Measurements from ENCODE around the gene GSTO2.

Gene GSTO2

DNA sequence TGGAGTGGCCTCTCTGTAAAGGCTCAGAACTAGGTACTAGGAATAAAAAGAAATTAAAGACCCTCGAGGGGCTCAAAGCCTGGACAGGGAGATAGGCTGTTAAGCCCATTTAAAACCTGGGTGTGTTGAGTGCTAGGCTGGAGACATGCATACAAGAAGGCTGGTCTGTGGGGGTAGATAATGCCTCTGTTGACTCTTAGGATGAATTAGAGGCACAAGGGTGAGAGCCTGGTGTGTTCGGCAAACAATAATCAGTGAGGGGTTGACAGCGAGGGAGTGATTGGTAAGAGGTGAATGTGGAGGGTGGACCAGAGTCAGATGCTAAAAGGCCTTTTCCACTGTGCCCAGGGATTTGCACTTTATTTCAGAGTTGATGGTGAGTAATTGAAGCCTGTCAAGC lies 12.7 kb downstream of the GSTO2 start:
- no peak for DNase-seq (ENCODE audit: low read depth)

DNA sequence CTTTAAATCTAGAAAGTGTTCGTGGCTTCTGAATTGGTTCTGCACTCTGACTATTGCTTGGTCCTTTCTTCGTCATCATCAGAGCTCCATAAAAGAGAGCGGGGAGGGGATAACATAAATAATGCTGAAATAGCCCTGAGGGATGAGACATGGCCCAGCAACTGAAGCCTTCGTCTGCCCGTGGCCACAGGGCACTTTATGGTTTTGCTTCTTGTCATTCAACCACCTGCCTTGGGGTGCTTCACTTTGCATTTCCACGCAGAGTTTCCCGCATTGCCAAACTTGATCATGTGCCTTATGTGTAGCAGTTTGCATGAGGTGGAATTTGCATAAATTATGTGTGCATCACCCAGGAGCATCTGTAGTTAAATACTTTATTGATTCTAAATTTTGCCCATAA lies 15.9 kb downstream of the GSTO2 start:
- no peak for DNase-seq (ENCODE audit: low read depth)

DNA sequence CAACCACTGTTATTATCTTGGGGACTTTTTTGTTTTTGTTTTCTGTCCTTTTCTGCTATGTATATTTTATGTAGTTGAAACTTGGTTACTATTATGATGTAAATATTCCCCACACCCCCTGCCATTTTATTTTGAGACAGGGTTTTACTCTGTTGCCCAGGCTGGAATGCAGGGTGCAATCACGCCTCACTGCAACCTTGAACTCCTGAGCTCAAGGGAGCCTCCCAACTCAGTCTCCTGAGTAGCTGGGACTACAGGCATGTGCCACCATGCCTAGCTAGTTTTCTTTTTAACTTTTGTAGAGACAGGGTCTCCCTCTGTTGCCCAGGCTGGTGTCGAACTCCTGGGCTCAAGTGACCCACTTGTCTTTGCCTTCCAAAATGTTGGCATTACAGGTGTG lies 18.0 kb downstream of the GSTO2 start:
- no peak for DNase-seq (ENCODE audit: low read depth)

DNA sequence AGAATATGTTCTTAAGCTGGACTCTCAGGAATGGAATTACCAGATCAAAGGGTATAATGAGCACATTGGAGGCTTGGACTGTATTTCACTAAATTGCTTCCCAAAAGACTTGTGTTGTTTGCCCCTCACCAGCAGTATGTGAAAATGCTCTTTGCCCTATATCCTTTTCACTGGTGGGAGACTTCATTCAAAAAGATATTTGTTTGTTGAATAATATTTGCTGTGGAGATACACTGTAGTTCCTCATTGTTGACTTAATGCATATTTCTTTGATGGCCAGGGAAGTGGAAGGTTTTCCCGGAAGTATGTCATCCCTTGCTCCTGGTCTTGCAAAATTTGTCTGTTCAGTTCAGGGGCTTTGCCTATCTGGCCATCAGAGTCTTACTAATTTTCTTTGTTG lies 19.4 kb downstream of the GSTO2 start:
- DNase-seq (ENCODE audit: low read depth): no peak

DNA sequence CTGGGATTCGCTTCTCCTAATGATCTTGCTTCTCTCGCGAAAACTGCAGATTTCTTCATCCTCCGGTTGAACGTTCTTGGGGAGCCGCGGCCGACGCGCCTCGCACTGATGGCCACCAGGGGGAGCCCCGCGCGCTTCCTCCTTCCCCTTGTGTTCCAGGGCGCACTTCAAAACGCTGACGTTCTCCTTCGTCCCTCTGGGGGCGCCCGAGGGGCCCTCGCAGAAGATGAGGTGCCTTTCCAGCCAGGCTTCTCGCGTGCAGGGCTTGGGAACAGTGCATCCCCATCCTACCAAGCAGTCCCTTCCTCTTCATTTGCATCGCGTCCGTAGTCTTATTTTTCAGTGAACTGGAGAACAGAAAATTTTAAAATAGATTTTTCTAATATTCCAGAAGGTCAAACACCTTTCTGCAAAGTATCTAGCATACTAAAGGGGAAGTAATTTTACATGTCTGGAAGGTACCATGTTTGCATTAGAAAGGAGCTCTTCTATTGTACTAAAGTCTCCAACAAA lies 22.5 kb downstream of the GSTO2 start:
- DNase-seq (ENCODE audit: low read depth): peak; percentile 76

DNA sequence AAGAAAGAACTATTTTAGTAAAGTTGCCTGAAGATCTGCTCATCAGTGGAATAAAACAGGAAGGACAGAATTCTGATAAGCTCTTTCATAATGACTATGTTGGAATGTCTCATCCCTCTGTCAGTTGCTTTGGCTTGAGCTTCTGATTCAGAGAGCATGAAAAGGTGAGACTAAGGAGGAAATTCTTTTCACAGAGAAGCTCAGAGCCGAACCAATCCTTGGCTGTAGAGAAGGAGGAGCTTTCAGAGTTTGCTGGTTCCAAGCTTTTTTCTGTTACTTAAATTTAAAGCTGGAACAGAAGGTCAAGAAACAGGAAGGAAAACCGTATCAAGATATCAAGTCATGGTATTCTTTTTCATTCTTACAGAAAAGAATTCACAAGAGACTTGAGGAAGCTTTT lies 24.0 kb downstream of the GSTO2 start:
- no peak for DNase-seq (ENCODE audit: low read depth)

DNA sequence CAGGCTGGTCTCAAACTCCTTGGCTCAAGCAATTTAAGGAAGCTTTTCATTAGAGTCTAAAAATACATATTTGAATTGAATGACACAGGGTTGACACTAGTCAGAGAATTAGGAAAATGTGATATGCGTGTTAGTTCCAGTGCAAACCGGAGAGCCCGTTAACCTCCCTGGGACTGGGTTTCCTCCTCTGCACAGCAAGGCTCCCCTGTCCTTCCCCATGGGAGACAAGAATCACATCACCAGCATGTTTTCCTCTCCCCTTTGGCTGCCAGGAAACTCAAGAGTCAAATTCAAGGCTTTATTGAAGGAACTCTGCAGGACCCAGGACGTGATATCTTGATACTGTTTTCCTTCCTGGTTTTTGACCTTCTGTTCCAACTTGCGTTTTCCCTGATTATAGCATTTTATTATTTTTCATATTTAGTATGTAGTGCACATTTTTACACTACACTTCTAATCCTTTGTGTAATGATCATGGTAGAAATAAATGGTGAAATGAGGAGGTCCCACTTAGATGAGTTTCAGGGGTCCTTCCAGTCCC lies 24.9 kb downstream of the GSTO2 start:
- no peak for DNase-seq (ENCODE audit: low read depth)

DNA sequence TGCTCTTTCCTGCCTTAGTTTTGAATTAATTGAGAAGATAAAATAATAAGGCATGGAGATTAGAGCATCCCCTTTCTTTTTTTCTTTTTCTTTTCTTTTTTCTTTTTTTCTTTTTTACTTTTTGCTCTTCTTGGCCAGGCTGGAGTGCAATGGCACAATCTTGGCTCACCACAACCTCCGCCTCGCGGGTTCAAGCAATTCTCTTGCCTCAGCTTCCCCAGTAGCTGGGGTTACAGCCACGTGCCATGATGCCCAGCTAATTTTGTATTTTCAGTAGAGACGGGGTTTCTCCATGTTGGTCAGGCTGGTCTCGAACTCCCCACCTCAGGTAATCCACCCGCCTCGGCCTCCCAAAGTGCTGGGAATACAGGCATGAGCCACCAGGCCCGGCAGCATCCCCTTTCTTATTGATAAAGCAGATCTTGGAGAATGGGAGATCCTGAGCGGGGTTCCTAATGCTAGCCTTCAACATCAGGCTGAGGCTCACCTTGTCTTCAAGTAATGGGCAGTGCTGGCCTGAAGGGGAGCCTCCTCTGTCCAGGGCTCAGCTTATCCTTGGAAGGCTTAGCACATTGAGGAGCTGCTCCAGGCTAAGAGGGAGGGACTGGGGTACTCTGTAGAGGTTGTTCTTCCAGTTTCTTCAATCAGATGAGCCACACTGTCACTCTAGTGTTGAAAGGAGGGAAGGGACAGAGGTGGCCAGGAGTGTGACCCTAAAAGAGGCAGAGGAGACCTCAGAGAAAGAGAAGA lies 27.9 kb downstream of the GSTO2 start:
- no peak for DNase-seq (ENCODE audit: low read depth)

DNA sequence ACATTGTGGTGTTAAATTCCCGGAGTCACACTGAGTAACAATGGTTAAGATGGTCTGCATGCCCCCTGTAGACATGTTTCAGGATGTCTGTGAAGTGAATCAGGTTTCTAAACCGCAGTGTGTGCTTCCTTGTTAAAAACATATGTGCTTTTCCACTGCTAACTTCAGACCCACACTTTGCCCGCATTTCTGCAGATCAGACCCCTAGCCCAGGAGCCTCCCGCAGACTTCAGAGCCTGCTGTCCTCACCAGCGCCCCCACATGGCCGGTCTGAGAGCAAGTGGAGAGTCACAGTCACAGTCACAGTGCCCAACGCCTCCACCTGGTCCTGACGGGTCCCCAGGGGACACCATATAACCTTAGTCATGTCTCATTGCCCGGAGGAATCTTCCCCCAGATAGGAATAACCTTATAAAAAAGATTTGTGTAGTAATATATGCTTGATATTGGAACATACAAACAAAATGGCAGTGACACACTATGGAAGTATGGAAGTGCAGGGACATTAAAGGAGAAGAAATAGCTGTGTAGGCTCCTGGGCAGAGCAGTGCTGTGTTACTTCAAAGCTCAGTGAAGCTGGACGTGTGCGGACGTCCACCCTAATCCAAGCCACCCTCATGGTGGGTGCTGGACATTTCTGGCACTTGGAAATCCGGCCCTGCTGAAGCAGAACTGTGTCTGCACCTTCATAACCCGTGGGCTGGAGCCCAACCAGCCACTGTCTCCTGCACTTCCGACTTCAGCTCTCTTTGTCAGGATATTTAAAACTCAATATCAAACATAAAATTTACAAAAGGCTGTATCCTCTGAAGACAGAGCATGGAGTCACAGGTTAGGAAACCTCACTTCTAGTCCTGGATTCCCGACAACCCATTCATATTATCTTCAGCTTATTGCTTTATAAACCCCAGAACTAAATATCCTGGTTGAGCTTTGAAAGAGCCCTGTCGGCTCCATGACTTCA lies 29.0 kb downstream of the GSTO2 start:
- no peak for DNase-seq (ENCODE audit: low read depth)

DNA sequence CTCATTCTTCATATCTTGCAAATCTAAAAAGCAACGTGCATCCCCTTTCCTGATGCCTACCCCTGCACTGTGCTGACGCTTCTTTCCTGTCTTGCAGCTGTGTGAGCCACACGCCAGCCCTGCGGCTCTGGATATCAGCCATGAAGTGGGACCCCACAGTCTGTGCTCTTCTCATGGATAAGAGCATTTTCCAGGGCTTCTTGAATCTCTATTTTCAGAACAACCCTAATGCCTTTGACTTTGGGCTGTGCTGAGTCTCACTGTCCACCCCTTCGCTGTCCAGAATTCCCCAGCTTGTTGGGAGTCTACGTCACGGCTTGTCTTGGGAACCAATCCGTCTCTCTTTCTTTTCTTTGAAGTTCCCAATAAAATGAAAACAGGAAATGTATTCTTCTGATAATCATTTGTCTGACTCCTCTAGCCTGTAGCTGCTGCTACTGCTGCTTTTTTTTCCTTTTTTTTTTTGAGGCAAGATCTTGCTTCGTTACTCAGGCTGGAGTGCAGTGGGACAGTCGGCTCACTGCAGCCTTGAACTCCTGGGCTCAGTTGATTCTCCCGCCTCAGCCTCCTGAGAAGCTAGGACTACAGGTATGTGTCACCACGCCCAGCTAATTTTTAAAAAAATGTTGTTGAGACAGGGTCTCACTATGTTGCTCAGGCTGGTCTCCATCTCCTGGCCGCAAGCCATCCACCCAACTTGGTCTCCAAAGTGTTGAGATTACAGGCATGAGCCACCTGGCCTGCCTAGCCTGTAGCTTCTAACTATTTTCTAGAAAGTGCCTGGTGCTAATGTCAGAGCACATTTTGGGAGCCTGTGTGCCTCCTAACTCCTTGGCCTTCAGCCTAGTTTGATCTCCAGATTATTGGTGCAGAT lies 30.3 kb downstream of the GSTO2 start:
- no peak for DNase-seq (ENCODE audit: low read depth)

DNA sequence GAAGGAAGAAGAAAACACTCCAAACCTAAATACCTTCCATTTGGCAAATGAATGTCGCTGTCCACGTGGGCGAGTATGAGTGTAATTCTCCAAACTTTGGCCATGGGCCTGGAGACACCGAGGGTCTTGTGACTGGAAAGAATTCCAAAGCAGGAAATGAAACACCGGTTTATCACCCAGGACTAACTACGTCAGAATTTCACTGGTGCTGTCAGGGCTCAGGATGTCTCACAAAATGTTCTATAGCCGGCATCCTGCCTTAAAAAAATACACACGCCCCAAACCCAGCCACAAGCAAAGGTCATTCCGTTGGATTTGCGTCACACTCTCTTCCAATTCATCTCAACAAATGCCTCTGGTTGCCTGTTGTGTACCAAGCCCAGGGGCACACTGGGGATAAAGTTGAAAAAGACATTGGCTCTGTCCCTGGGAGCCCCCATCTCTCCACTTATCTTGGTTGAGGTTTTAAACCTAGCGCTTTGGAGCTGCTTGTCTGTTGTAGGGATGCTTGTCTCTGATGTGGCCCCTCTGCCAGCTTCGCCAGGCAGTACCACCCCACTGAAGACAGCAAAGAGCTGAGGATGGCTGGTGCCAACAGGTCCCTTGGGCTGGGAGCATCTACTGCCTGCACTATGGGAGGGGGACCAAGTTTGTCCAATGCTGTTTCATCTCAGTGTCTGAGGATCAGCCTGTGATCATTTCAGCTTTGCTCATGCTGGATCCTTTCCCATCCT lies 31.2 kb downstream of the GSTO2 start:
- DNase-seq (ENCODE audit: low read depth): no peak

DNA sequence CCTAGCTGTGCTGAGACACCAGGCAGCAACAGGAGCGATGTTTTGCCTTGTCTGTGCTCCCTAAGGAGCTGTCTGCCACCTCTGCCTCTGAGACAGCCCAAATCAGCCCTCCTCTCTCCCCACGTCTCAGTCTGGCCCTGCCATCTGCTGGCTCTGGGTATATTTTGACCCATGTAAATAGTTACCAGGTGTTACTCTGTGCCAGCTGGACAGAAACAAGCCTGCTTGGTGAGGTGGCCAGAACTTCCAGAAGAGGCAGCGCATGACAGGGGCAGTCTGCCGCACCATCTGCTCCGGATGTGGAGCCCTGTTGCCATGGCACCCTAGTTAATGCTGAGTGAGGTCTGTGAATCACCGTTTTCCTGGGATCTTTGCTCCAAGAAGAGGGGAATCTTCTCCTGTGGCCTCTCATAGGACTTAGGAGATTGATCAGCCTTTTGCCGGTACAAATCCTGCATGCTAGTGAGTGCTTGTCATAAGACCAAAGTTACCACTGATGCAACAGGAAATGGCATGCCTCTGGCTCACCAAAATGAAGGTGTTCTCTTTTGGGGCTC lies 31.8 kb downstream of the GSTO2 start:
- DNase-seq (ENCODE audit: low read depth): no peak

DNA sequence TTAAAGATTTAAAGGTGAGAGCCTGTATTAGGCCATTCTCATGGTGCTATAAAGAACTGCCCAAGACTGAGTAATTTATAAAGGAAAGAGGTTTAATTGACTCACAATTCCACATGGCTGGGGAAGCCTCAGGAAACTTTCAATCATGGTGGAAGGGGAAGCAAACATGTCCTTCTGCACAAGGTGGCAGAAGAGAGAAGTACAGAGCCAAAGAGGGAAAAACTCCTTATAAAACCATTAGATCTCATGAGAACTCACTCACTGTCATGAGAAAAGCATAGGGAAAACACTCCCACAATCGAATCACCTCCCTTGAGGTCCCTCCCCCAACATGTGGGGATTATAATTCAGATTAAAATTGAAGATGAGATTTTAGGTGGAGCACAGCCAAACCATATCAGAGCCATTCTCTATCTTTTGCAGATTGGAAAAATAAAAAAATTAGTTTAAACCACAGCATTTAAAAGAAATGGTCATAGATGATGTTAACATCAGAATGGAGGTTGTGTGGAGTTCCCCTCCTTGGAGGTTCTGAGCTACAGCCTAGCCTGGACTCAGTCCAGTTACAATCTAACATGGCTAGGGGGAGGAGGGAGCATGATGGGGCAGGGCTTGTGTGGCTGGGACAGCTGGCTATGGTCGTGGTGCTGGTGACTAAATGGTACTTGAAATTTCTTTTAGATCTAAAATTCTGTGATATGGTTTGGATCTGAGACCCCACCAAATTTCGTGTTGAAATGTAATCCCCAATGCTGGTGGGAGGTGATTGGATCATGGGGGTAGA lies 33.1 kb downstream of the GSTO2 start:
- DNase-seq (ENCODE audit: low read depth): no peak

DNA sequence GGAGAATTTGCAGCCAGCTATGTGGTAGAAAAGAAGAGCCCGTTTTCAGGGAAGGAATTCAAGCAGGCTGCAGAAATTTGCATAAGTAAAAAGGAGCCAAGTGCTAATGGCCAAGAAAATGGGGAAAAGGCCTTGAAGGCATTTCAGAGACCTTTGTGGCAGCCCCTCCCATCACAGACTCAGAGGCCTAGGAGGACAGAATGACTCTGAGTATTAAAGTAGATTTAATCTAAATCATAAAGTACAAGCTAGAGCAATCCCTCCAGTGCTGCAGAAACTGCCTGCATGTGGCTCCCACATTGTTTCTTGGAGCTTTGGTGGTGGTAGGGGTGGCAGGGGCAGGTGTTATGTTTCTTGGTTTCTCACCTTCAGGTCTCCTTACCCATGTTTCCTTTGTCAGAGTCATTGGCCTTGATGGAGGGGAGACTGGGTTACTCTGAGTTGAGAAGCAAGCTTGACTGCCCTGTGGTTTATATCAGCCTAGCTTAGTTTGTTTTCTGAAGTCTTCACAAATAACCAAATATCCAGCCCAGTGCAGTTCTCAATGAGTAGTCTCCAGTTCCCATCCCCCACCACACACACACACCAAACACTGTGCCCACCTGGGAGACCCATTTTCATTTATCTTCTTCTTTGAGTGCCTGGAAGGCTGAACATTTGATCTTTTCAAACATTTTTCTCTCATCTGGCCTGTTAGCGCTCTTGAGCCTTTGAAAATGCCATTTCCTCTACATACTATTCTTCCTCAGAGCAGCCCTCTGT lies 34.8 kb downstream of the GSTO2 start:
- DNase-seq (ENCODE audit: low read depth): no peak

DNA sequence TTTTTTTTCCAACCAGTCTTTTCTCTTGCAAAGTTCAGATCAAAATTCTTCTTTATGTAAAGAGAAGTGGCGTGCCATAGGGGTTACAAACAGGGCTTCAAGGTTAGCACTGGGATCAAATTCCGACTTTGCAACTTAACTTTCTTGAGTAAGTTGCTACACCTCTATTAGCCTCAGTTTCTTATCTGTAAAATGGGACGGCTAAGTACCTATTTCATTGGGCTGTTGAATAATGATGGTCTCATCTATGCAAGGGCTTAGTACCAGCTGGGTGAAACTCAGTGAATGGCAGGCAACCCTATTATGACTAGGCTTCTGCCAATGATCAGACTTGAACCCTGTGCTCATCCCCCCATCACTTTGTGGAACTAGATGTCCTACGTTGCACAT lies 35.4 kb downstream of the GSTO2 start:
- no peak for DNase-seq (ENCODE audit: low read depth)

DNA sequence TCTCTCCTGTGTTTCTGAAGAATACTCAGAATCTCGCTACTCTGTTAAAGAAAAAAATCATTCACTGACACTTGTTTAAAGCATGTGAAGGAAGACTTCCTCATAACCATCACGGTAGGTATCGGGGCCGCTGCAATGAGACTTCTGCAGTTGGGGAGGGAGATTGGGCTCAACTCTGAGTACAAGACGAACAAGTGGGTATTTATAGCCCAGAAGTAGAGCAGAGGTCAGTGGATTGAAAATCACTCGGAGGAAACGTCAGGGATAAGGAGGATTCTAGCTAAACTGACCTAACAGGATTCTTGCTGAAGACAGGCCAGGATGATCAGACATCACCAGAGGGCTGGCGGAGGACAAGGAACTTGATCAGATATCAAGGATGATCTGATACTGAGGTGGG lies 35.9 kb downstream of the GSTO2 start:
- no peak for DNase-seq (ENCODE audit: low read depth)

DNA sequence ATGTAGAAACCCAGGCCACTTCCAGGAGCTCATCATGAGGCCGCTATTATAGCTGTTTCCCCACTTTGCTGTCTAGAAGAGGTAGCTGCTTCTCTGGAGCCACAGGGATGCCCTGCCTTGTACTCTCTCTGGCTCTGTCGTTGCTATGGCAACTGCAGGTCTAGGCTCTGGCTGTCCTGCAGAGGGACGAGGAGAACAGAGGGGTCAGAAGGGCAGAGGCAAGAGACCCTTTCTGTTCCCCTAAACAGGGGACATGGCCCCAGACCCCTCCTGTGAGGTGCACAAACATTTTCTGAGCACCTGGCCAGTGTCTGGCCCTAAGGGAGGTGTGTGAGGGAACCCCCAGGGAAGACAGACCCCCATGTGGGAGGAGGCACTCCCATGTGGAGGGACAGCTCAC lies 37.9 kb downstream of the GSTO2 start:
- no peak for DNase-seq (ENCODE audit: low read depth)

DNA sequence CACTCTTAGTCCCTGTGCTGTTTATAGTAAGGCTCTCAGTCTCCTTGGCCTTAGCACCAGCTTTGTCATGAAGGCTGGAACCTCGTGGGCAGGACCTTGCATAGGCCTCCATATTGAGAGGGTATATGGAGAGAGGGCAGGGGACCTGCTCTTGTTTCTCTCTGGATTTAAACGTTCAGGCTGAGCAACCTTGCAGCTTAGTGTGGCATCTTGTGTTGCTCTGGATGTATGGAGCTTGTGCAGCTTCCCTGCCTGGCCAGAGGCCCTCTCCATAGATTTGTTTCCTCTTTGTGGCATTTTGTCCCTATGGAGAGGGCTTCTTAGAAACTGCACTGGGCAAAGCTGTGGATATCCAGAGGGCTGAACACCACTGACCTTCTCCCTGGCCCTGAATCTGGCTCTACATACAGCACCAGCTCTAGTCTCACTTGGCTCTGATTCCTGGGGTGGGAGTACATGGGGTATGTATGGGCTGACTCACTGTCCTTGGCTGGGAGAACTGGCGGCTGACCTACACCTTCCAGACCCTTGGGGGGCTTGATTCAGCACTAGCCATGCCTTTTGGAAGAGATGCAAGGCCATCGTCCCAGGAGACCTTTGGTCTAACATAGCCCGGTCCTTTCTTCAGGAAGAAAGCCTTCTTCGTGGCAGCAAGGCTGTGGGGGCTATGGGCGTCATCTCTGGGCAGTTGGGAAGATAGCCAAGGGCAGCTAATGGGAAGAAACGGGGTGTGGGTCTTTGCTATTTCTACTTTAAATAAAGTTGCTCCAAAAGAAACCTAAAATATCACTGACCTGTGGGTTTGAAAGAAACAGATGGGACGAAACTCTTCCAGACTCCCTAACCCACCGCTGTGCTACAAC lies 38.8 kb downstream of the GSTO2 start:
- no peak for DNase-seq (ENCODE audit: low read depth)
